Cardiac fibroblast (primary cell): ENCODE results near the gene FUZ.
A peak's percentile ranks its signal among the peaks of the same experiment; 100 is the strongest.

Source experiments
- DNase-seq, 2 donors: peaks; one replicate each; pipeline versions ENCODE4 v3.0.0 to v3.0.0-alpha.2; 2010; ENCODE audit warnings: low read depth in 2 of 2
- H3K4me3 ChIP-seq, 2 donors: replicated peaks in 1 of 2; 1 replicate in 1 of 2; 2 replicates in 1 of 2; pipeline ENCODE4 v1.5.1; 2011; ENCODE audit warnings: low read depth in 2 of 2, low read length in 2 of 2, mild to moderate bottlenecking in 2 of 2, moderate library complexity in 1 of 2
- TF ChIP-seq, protein P1 (sequence below): IDR thresholded peaks from one replicate; pipeline ENCODE4 v1.5.1; 2011; ENCODE audit warnings: low read depth, mild to moderate bottlenecking, low read length, inconsistent platforms

Gene FUZ

DNA sequence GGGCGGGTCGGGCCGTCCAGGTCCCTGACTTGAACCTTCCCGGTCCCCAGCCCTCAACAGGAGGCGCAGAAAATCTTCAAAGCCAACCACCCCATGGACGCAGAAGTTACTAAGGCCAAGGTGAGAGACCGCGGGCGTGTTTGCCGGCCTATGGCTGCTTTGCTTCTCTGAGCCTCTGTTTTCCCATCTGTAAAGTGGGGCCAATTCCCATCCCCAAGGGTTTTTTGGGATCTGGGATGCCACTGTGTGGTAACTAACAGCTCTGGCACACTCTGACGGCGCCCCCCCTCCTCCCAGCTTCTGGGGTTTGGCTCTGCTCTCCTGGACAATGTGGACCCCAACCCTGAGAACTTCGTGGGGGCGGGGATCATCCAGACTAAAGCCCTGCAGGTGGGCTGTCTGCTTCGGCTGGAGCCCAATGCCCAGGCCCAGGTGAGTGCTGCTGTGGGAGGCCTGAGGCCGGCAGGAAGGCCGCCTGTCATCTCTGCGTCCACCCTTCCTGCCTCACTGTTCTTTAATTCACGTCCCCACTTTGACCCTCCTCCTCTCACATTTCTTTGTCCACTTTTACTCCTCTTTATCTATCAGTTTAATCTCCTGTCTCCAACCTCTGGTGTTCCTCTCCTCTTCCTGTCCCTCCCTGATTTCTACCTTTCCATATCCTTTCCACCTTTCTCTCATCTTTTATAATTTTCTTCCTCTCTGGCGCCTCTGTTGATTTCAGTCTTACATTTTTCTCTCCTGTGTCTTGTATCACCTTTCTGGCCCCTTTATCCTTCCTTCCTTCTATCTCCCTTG, 7.1 kb downstream of the FUZ start:
- no peak for DNase-seq
- H3K4me3 ChIP-seq, result no peak overlapping the region
- TF ChIP-seq, protein P1, sequence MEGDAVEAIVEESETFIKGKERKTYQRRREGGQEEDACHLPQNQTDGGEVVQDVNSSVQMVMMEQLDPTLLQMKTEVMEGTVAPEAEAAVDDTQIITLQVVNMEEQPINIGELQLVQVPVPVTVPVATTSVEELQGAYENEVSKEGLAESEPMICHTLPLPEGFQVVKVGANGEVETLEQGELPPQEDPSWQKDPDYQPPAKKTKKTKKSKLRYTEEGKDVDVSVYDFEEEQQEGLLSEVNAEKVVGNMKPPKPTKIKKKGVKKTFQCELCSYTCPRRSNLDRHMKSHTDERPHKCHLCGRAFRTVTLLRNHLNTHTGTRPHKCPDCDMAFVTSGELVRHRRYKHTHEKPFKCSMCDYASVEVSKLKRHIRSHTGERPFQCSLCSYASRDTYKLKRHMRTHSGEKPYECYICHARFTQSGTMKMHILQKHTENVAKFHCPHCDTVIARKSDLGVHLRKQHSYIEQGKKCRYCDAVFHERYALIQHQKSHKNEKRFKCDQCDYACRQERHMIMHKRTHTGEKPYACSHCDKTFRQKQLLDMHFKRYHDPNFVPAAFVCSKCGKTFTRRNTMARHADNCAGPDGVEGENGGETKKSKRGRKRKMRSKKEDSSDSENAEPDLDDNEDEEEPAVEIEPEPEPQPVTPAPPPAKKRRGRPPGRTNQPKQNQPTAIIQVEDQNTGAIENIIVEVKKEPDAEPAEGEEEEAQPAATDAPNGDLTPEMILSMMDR, result no peak

DNA sequence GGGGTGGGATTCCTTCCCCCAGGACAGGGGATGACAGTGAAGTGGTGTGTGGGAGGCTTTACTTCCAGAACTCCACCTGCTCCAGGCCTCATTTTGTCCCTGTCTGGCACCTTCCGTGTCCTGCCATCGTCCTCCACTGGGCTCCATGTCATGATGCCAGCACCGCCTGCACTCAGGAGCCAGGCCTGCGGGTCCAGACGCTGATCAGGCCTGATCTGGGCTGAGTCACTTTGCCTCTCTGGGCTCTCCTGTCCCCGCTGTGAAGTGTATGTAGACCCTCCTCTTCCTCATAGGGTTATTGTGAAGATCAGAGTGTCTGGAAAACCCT, 9.6 kb downstream of the FUZ start:
- DNase-seq, result no peak
- TF ChIP-seq, protein P1, result no peak
- no peak overlapping the region for H3K4me3 ChIP-seq

DNA sequence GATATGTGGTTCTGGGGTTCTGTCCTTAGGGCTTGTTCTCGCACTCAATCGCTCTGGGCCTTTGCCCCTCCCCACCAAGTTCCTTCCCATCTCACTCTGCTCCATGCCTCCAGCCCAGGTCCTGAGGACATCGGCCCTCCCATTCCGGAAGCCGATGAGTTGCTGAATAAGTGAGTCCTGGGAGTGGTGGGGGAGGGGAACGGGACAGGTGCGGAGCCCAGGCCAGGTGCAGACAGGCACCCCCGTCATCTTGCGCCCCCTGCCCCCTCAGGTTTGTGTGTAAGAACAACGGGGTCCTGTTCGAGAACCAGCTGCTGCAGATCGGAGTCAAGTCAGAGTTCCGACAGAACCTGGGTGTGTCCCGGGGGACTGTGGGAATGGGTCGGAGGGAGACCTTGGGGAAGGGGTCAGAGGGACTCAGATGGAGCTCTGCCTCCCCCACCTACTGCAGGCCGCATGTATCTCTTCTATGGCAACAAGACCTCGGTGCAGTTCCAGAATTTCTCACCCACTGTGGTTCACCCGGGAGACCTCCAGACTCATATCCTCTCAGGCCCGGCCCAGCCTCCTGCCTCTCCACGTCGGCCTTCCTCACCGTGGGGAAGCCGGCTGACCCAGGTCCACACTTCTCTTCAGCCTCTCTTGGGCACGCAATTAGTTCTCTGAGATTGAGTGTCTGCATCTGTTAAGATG, 10.1 kb downstream of the FUZ start:
- no peak for DNase-seq
- TF ChIP-seq, protein P1, result no peak
- no peak overlapping the region for H3K4me3 ChIP-seq

DNA sequence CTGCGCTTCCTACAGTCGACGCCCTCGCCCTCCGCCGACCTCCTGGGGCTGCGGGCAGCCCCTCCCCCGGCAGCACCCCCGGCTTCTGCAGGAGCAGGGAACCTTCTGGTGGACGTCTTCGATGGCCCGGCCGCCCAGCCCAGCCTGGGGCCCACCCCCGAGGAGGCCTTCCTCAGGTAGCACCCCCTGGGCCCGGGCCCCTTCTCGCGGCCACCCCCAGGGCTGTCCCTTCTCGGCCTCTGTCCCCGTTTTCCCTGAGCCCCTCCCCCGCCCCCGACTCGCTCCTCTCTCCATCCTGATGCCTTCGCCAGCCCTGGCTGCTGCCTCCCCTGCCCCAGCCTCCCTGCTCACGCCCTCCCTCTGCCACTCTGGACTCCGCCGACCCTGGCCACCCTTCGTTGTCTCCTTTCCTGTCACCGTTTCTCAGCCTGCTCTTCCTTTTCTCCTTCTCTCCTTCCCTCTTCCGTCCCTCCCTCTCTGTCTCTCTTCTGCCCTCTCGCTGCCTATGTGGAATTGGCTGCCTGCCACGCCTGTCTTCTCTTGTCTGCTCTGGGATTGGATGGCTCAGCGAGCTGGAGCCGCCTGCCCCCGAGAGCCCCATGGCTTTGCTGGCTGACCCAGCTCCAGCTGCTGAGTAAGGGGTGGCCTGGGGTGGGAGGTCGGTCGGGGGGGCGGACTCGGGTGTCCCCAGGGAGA, 11.0 kb downstream of the FUZ start:
- peak overlapping the region; percentile 24 to 37 for H3K4me3 ChIP-seq
- peak; percentile 90 to 93 for DNase-seq
- TF ChIP-seq, protein P1, result peak; percentile 40

DNA sequence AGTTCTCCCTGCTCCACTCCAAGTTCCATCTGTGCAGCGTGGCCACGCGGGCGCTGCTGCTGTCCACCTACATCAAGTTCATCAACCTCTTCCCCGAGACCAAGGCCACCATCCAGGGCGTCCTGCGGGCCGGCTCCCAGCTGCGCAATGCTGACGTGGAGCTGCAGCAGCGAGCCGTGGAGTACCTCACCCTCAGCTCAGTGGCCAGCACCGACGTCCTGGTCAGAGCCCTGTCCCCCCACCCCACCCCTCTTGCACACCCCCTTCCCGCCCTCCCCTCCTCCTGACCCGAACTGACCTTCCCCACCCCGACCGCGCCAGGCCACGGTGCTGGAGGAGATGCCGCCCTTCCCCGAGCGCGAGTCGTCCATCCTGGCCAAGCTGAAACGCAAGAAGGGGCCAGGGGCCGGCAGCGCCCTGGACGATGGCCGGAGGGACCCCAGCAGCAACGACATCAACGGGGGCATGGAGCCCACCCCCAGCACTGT, 11.6 kb downstream of the FUZ start:
- TF ChIP-seq, protein P1, result no peak
- peak overlapping the region in 1 of 2 donors; percentile 37 for H3K4me3 ChIP-seq

DNA sequence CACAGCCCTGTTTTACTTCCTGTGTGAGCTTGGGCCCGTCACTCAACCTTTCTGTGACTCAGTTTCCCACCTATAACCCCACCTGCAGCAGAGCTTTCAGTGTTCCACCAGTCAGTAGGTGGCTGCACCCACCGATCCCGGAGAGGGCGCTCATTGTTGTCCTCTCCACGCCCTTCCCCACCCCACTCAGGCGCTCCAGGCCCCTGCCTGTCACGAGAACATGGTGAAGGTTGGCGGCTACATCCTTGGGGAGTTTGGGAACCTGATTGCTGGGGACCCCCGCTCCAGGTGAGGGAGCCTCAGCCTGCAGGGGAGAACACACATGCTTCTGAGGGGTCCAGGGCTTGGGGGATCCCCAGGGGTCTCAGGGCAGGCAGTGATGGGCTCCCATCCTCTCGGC, 12.3 kb downstream of the FUZ start:
- no peak for DNase-seq
- no peak overlapping the region for H3K4me3 ChIP-seq
- TF ChIP-seq, protein P1, result no peak

More for the DNA sequence above, 11.6 kb downstream of the FUZ start:
- no peak for DNase-seq
